HEK293 (cell line): ENCODE data around the gene USP44.

ENCODE experiments used
- CTCF ChIP-seq: fragments of 450-650 bp; formaldehyde crosslinking; IDR thresholded peaks from 2 replicates; pipeline ENCODE4 v1.5.1; 2016; ENCODE audit warnings: missing biosample characterization, missing genetic modification characterization
- REPIN1 ChIP-seq: fragments of 450-650 bp; formaldehyde crosslinking; IDR thresholded peaks from 2 replicates; pipeline ENCODE4 v1.5.1; 2017; ENCODE audit warnings: missing biosample characterization, missing genetic modification characterization, low read depth
- ZBTB7A ChIP-seq: fragments of 450-650 bp; formaldehyde crosslinking; IDR thresholded peaks from 2 replicates; pipeline ENCODE4 v1.5.1; 2016; ENCODE audit warnings: low read depth, missing biosample characterization, missing genetic modification characterization
- ZNF169 ChIP-seq: fragments of 450-650 bp; formaldehyde crosslinking; IDR thresholded peaks from 2 replicates; pipeline ENCODE4 v1.5.1; 2016; ENCODE audit warnings: missing biosample characterization, missing genetic modification characterization
- ZNF221 ChIP-seq: fragments of 450-650 bp; formaldehyde crosslinking; IDR thresholded peaks from 2 replicates; pipeline ENCODE4 v1.5.1; 2017; ENCODE audit warnings: missing biosample characterization, missing genetic modification characterization, borderline replicate concordance
- ZNF521 ChIP-seq: fragments of 450-650 bp; formaldehyde crosslinking; IDR thresholded peaks from 2 replicates; pipeline ENCODE4 v1.5.1; 2017; ENCODE audit warnings: missing biosample characterization, mild to moderate bottlenecking, missing genetic modification characterization
- ZNF561 ChIP-seq: fragments of 450-650 bp; IDR thresholded peaks from 2 replicates; pipeline ENCODE4 v1.5.1; 2018; ENCODE audit warnings: missing biosample characterization, missing genetic modification characterization, borderline replicate concordance
- ZNF600 ChIP-seq: fragments of 450-650 bp; formaldehyde crosslinking; IDR thresholded peaks from 2 replicates; pipeline ENCODE4 v1.5.1; 2016; ENCODE audit warnings: missing biosample characterization, missing genetic modification characterization
- ZNF610 ChIP-seq: fragments of 450-650 bp; formaldehyde crosslinking; IDR thresholded peaks from 2 replicates; pipeline ENCODE4 v1.5.1; 2016; ENCODE audit warnings: missing biosample characterization, missing genetic modification characterization, borderline replicate concordance
- ZNF639 ChIP-seq: fragments of 450-650 bp; formaldehyde crosslinking; IDR thresholded peaks from 2 replicates; pipeline ENCODE4 v1.5.1; 2016; ENCODE audit warnings: missing biosample characterization, missing genetic modification characterization
- TF ChIP-seq, protein P1 (sequence below): fragments of 450-650 bp; formaldehyde crosslinking; conservative IDR thresholded peaks from 2 replicates; pipeline ENCODE4 v1.5.1; 2016; ENCODE audit warnings: low read depth, missing biosample characterization, missing genetic modification characterization
- TF ChIP-seq, protein P2 (sequence below): fragments of 450-650 bp; formaldehyde crosslinking; IDR thresholded peaks from 2 replicates; pipeline ENCODE4 v1.5.1; 2016; ENCODE audit warnings: missing biosample characterization, missing genetic modification characterization
- TF ChIP-seq, protein P3 (sequence below): fragments of 450-650 bp; formaldehyde crosslinking; IDR thresholded peaks from 2 replicates; pipeline ENCODE4 v1.5.1; 2016; ENCODE audit warnings: missing biosample characterization, missing genetic modification characterization, borderline replicate concordance

DNA sequence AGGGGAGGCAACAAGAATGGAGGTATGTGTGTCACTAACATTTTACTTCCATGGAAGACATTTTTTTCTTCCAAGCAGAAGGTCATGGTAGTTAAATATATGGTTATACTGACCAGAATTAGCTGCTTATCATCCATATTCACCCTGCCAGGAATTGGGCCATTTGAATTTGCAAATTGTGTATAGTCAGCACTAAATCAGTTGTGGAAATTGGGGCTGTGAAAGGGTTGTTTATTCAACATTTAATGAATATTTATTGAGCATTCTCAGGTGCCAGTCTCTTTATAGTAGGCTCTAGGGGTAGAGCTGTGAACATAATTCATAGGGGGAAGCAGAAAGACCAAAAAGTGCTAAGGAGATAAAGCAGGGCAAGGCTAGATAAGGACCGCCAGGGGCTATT, 39.3 kb downstream of the USP44 start:
- TF ChIP-seq, protein P1, sequence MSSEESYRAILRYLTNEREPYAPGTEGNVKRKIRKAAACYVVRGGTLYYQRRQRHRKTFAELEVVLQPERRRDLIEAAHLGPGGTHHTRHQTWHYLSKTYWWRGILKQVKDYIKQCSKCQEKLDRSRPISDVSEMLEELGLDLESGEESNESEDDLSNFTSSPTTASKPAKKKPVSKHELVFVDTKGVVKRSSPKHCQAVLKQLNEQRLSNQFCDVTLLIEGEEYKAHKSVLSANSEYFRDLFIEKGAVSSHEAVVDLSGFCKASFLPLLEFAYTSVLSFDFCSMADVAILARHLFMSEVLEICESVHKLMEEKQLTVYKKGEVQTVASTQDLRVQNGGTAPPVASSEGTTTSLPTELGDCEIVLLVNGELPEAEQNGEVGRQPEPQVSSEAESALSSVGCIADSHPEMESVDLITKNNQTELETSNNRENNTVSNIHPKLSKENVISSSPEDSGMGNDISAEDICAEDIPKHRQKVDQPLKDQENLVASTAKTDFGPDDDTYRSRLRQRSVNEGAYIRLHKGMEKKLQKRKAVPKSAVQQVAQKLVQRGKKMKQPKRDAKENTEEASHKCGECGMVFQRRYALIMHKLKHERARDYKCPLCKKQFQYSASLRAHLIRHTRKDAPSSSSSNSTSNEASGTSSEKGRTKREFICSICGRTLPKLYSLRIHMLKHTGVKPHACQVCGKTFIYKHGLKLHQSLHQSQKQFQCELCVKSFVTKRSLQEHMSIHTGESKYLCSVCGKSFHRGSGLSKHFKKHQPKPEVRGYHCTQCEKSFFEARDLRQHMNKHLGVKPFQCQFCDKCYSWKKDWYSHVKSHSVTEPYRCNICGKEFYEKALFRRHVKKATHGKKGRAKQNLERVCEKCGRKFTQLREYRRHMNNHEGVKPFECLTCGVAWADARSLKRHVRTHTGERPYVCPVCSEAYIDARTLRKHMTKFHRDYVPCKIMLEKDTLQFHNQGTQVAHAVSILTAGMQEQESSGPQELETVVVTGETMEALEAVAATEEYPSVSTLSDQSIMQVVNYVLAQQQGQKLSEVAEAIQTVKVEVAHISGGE (tag by site-specific recombination), result no peak
- no peak for TF ChIP-seq CTCF (tag by site-specific recombination)
- no peak for TF ChIP-seq ZNF521
- TF ChIP-seq ZNF561 (tag by site-specific recombination), result no peak
- no peak for TF ChIP-seq ZNF221 (tag by site-specific recombination)
- TF ChIP-seq ZNF169 (tag by site-specific recombination), result no peak
- no peak for TF ChIP-seq ZNF610 (tag by site-specific recombination)
- TF ChIP-seq ZNF600 (tag by site-specific recombination), result no peak
- TF ChIP-seq, protein P2, sequence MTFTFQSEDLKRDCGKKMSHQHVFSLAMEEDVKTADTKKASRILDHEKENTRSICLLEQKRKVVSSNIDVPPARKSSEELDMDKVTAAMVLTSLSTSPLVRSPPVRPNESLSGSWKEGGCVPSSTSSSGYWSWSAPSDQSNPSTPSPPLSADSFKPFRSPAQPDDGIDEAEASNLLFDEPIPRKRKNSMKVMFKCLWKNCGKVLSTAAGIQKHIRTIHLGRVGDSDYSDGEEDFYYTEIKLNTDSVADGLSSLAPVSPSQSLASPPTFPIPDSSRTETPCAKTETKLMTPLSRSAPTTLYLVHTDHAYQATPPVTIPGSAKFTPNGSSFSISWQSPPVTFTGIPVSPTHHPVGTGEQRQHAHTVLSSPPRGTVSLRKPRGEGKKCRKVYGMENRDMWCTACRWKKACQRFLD (tag by site-specific recombination), result no peak
- no peak for TF ChIP-seq ZBTB7A (tag by site-specific recombination)
- TF ChIP-seq, protein P3, sequence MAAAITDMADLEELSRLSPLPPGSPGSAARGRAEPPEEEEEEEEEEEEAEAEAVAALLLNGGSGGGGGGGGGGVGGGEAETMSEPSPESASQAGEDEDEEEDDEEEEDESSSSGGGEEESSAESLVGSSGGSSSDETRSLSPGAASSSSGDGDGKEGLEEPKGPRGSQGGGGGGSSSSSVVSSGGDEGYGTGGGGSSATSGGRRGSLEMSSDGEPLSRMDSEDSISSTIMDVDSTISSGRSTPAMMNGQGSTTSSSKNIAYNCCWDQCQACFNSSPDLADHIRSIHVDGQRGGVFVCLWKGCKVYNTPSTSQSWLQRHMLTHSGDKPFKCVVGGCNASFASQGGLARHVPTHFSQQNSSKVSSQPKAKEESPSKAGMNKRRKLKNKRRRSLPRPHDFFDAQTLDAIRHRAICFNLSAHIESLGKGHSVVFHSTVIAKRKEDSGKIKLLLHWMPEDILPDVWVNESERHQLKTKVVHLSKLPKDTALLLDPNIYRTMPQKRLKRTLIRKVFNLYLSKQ, result no peak
- no peak for TF ChIP-seq ZNF639 (tag by site-specific recombination)
- TF ChIP-seq REPIN1, result no peak
